Endometrium (tissue), 2 donors: ENCODE results near the gene BRD1.
"Not testable (repeated sequence)": the region's sequence is repeated elsewhere in the genome, so short reads cannot be mapped to it uniquely, and the experiment has no call there.

Experiments
- FAIRE-seq: peaks from 2 replicates; lab custom pipeline; 2012; peaks lifted over from hg19 to GRCh38; lab: Jason Lieb, UNC
- donor health status: control.
- donor health status: control.

Gene BRD1

GRCh38 chr22:49783036-49783746 lies 44.5 kb downstream of the BRD1 start:
- no peak for FAIRE-seq

GRCh38 chr22:49781886-49782285 lies 45.8 kb downstream of the BRD1 start:
- FAIRE-seq = not testable (repeated sequence)

GRCh38 chr22:49781289-49781782 lies 46.3 kb downstream of the BRD1 start:
- FAIRE-seq = no peak

- FAIRE-seq = no peak
Measured at GRCh38 chr22:49780698-49781288, 46.9 kb downstream of the BRD1 start.

- FAIRE-seq = no peak
Measured at GRCh38 chr22:49779853-49780697, 47.6 kb downstream of the BRD1 start.

- no peak for FAIRE-seq
Measured at GRCh38 chr22:49779211-49779610, 48.5 kb downstream of the BRD1 start.

GRCh38 chr22:49777569-49778249 lies 50.0 kb downstream of the BRD1 start:
- FAIRE-seq = no peak

GRCh38 chr22:49776891-49777290 lies 50.8 kb downstream of the BRD1 start:
- FAIRE-seq = no peak

- no peak for FAIRE-seq
Measured at GRCh38 chr22:49775867-49776511, 51.7 kb downstream of the BRD1 start.

GRCh38 chr22:49775191-49775866 lies 52.3 kb downstream of the BRD1 start:
- FAIRE-seq = no peak

- no peak for FAIRE-seq
Measured at GRCh38 chr22:49774499-49775151, 53.0 kb downstream of the BRD1 start.

- no peak for FAIRE-seq
Measured at GRCh38 chr22:49774046-49774445, 53.6 kb downstream of the BRD1 start.

- FAIRE-seq = no peak
Measured at GRCh38 chr22:49773531-49773930, 54.1 kb downstream of the BRD1 start.

GRCh38 chr22:49772692-49773091 lies 55.0 kb downstream of the BRD1 start:
- no peak for FAIRE-seq

- no peak for FAIRE-seq
Measured at GRCh38 chr22:49771266-49772065, 56.2 kb downstream of the BRD1 start.

- no peak for FAIRE-seq
Measured at GRCh38 chr22:49770547-49771265, 57.0 kb downstream of the BRD1 start.

GRCh38 chr22:49769691-49770546 lies 57.8 kb downstream of the BRD1 start:
- FAIRE-seq = no peak
